CD8-positive, alpha-beta memory T cell (primary cell): ENCODE results near the gene SLC1A7. TPM values are rescaled to one million over a fixed set of nuclear protein-coding genes. Genes with fewer than 3 reads are reported as not detected.

Experiments
- CTCF ChIA-PET: fragments of 350-600 bp; sonication (Branson Sonifier 250); formaldehyde crosslinking; loops from one replicate; lab custom pipeline; 2021; ENCODE audit warnings: antibody characterized with exemption; lab: Charles Lee
- POLR2A ChIA-PET: fragments of 350-600 bp; sonication (Branson Sonifier 250); formaldehyde crosslinking; loops from one replicate; lab custom pipeline; 2021; ENCODE audit warnings: antibody characterized with exemption; lab: Charles Lee
- DNase-seq, 5 donors: peaks; one replicate each; pipeline versions ENCODE4 v3.0.0 to v3.0.0-alpha.2; 2020 to 2022; ENCODE audit warnings: mixed read lengths in 1 of 5
- H3K27ac ChIP-seq: one replicate; pipeline ENCODE4 v1.7.0; 2013; ENCODE audit warnings: low read depth, mild to moderate bottlenecking, low read length, moderate library complexity
- H3K27me3 ChIP-seq: 2 replicates; pipeline ENCODE4 v1.7.0; 2013; ENCODE audit warnings: low read length, mild to moderate bottlenecking; ENCODE audit not compliant: insufficient read depth, poor library complexity, severe bottlenecking
- H3K36me3 ChIP-seq: 2 replicates; pipeline ENCODE4 v1.7.0; 2013; ENCODE audit warnings: mild to moderate bottlenecking, low read length, moderate library complexity; ENCODE audit not compliant: insufficient read depth
- H3K4me1 ChIP-seq: 2 replicates; pipeline ENCODE4 v1.7.0; 2013; ENCODE audit warnings: mild to moderate bottlenecking, low read length, moderate library complexity; ENCODE audit not compliant: insufficient read depth
- H3K4me3 ChIP-seq: 2 replicates; pipeline ENCODE4 v1.7.0; 2013; ENCODE audit warnings: mild to moderate bottlenecking, low read length
- H3K9me3 ChIP-seq: 2 replicates; pipeline ENCODE4 v1.7.0; 2013; ENCODE audit warnings: mild to moderate bottlenecking, low read length
- H3K27ac Mint-ChIP-seq, 8 donors: one replicate each; pipeline ENCODE4 v1.8.0; 2020 to 2021; ENCODE audit warnings: mixed read lengths in 8 of 8, mild to moderate bottlenecking in 6 of 8, inconsistent platforms in 3 of 8, moderate library complexity in 3 of 8
- H3K27me3 Mint-ChIP-seq, 2 donors: one replicate each; pipeline ENCODE4 v1.8.0; 2020 to 2021; ENCODE audit warnings: mixed read lengths in 2 of 2, mild to moderate bottlenecking in 1 of 2, moderate library complexity in 1 of 2
- H3K36me3 Mint-ChIP-seq, 3 donors: one replicate each; pipeline ENCODE4 v1.8.0; 2020 to 2021; ENCODE audit warnings: mixed read lengths in 3 of 3, inconsistent platforms in 1 of 3, mild to moderate bottlenecking in 1 of 3
- H3K4me1 Mint-ChIP-seq, 3 donors: one replicate each; pipeline ENCODE4 v1.8.0; 2020 to 2021; ENCODE audit warnings: mixed read lengths in 3 of 3, inconsistent platforms in 1 of 3, mild to moderate bottlenecking in 1 of 3
- H3K4me3 Mint-ChIP-seq, 7 donors: one replicate each; pipeline ENCODE4 v1.8.0; 2020 to 2021; ENCODE audit warnings: mixed read lengths in 7 of 7, mild to moderate bottlenecking in 6 of 7, moderate library complexity in 4 of 7, inconsistent platforms in 2 of 7
- H3K9me3 Mint-ChIP-seq, 5 donors: one replicate each; pipeline ENCODE4 v1.8.0; 2020 to 2022; ENCODE audit warnings: mixed read lengths in 5 of 5, mild to moderate bottlenecking in 3 of 5, moderate library complexity in 2 of 5, inconsistent platforms in 1 of 5
- polyA plus RNA-seq: library from polyadenylated mRNA; unstranded; fragments of 300-500 nt; fragmentation: Illumina TruSeq; gene quantifications from one replicate; pipeline ENCODE4 v1.2.3, GENCODE V29; 2021
- total RNA-seq, 2 experiments: library from RNA; stranded (reverse); gene quantifications; one replicate each; pipeline ENCODE4 v1.2.3, GENCODE V29; 2021

SLC1A7 gene
- total and polyA plus RNA-seq, 3 experiments from 2014 or later: 0.08 TPM; not detected in 2

GRCh38 chr1:53057127-53057526 lies 85.3 kb downstream of the SLC1A7 start:
- Histone ChIP-seq H3K27me3 (peaks cover 15% of the 10 kb centered on the region), H3K9me3 (no peaks in the 10 kb centered on the region), H3K27ac (no peak overlapping the region), H3K36me3 (no peaks in the 10 kb centered on the region), H3K4me3 (no peak overlapping the region), H3K4me1 (no peaks in the 10 kb centered on the region)
- Mint-ChIP-seq H3K27me3 (peaks cover 4 to 16% of the 10 kb centered on the region in 2 donors), H3K27ac (no peak overlapping the region), H3K4me1 (no peaks in the 10 kb centered on the region), H3K4me3 (no peak overlapping the region), H3K36me3 (peaks cover 11 to 26% (median 23%) of the 10 kb centered on the region in 3 donors), H3K9me3 (no peaks in the 10 kb centered on the region)
- POLR2A ChIA-PET: no interaction called here
- DNase-seq: no peak
- CTCF ChIA-PET: no interaction called here

DNA sequence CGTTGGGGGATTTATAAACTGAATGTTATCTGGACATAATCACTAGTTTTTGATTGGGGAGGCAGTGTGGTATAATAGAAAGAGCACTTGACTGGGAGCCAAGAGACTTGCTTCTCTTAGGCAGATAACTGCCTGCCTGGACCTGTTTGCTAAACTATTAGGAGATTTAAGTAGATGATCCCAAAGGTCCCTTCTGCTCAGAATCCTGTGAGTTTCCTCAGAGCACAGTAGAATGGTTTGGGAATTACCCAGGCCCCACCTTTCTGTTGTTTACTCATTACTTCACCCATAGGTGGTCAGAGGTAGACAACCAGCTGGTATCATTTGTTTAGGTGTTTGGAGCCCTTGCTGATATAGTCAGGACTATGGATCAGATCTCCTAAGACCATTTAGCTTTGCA lies 90.8 kb downstream of the SLC1A7 start:
- Histone ChIP-seq H3K4me3 (no peak overlapping the region), H3K4me1 (no peaks in the 10 kb centered on the region), H3K9me3 (no peaks in the 10 kb centered on the region), H3K27me3 (no peaks in the 10 kb centered on the region), H3K27ac (no peak overlapping the region), H3K36me3 (no peaks in the 10 kb centered on the region)
- DNase-seq: no peak
- H3K9me3 Mint-ChIP-seq: no peaks in the 10 kb centered on the region
- no peak overlapping the region for H3K4me3 Mint-ChIP-seq
- H3K4me1 Mint-ChIP-seq: no peaks in the 10 kb centered on the region
- peak overlapping the region in 1 of 8 donors; percentile 19 for H3K27ac Mint-ChIP-seq
- peaks cover 14 to 74% (median 30%) of the 10 kb centered on the region in 3 donors for H3K36me3 Mint-ChIP-seq
- CTCF ChIA-PET: no interaction called here
- POLR2A ChIA-PET: no interaction called here
- H3K27me3 Mint-ChIP-seq: no peaks in the 10 kb centered on the region

GRCh38 chr1:53050310-53050709 lies 92.1 kb downstream of the SLC1A7 start:
- Histone ChIP-seq H3K36me3 (no peaks in the 10 kb centered on the region), H3K9me3 (no peaks in the 10 kb centered on the region), H3K4me3 (no peak overlapping the region), H3K27ac (no peak overlapping the region), H3K4me1 (no peaks in the 10 kb centered on the region), H3K27me3 (no peaks in the 10 kb centered on the region)
- Mint-ChIP-seq H3K27ac (no peak overlapping the region), H3K27me3 (no peaks in the 10 kb centered on the region), H3K4me1 (peaks cover 0 to 4% (median 0%) of the 10 kb centered on the region in 3 donors), H3K9me3 (no peaks in the 10 kb centered on the region), H3K4me3 (no peak overlapping the region), H3K36me3 (peaks cover 14 to 86% (median 32%) of the 10 kb centered on the region in 3 donors)
- POLR2A ChIA-PET: no interaction called here
- CTCF ChIA-PET: interaction anchor here (1.3 kb wide), 1 partner anchor 8 kb away, joined by 3 read pairs; no protein-coding TSS in a partner anchor
- DNase-seq: no peak

GRCh38 chr1:53049574-53049967 lies 92.9 kb downstream of the SLC1A7 start:
- Histone ChIP-seq H3K4me1 (no peaks in the 10 kb centered on the region), H3K27ac (no peak overlapping the region), H3K9me3 (no peaks in the 10 kb centered on the region), H3K4me3 (no peak overlapping the region), H3K36me3 (no peaks in the 10 kb centered on the region), H3K27me3 (no peaks in the 10 kb centered on the region)
- ChIA-PET CTCF (no interaction called here), POLR2A (no interaction called here)
- H3K9me3 Mint-ChIP-seq: no peaks in the 10 kb centered on the region
- no peak overlapping the region for H3K27ac Mint-ChIP-seq
- no peaks in the 10 kb centered on the region for H3K27me3 Mint-ChIP-seq
- H3K4me1 Mint-ChIP-seq: peaks cover 0 to 4% (median 0%) of the 10 kb centered on the region in 3 donors
- H3K4me3 Mint-ChIP-seq: no peak overlapping the region
- H3K36me3 Mint-ChIP-seq: peaks cover 11 to 88% (median 29%) of the 10 kb centered on the region in 3 donors
- no peak for DNase-seq

GRCh38 chr1:53048960-53049573 lies 93.4 kb downstream of the SLC1A7 start:
- Mint-ChIP-seq H3K36me3 (peaks cover 9 to 86% (median 27%) of the 10 kb centered on the region in 3 donors), H3K4me1 (peaks cover 0 to 4% (median 0%) of the 10 kb centered on the region in 3 donors), H3K27ac (no peak overlapping the region), H3K9me3 (no peaks in the 10 kb centered on the region), H3K27me3 (no peaks in the 10 kb centered on the region), H3K4me3 (no peak overlapping the region)
- CTCF ChIA-PET: no interaction called here
- Histone ChIP-seq H3K27me3 (no peaks in the 10 kb centered on the region), H3K9me3 (no peaks in the 10 kb centered on the region), H3K4me3 (no peak overlapping the region), H3K4me1 (no peaks in the 10 kb centered on the region), H3K27ac (no peak overlapping the region), H3K36me3 (no peaks in the 10 kb centered on the region)
- DNase-seq: no peak
- POLR2A ChIA-PET: no interaction called here

DNA sequence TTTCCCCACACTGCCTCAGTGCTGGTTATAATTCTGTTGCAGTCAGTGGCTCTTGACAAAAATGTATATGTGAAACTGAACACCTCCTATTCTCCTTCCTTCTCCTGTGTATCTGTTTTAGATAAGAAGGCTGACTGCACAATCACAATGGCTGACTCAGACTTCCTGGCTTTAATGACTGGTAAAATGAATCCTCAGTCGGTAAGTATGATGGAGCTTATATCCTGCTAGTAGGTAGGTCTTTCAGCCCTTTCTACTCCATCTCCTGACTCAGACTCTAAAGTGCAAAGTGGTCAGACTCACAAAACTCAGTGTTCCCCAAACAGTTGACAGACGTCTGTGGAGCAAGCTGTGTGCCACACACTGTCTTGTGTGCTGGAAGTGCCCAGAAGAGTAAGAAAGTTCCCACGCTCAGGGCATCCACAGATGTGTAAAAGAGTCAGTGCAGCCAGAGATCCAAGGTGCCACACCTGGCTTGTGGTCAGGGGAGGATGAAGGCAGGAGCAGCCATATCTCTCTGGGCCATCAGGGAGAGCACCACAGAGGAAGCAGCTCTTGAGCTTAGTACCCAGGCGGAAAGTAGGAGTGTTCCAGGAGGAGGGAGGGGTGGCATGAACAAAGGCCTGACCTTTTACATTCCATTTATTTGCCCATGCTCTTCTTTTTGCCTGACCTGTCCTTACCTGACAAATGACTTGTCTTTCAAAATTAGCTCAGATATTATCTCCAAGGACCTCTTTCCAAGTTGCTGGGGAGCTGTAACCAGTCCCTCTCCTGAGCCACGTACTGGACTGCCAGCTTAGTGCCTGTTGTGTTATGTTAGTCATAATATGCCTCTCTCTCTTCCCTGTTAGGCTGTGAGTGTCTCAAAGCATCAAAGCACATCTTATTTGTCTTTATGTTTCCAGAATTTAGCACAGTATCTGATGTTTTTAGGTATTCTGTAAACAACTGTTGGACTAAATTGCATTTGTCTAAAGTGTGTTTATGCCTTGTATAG lies 94.4 kb downstream of the SLC1A7 start:
- Mint-ChIP-seq H3K27ac (peak overlapping the region in 4 of 8 donors; percentile 3 to 92 (median 38)), H3K9me3 (no peaks in the 10 kb centered on the region), H3K27me3 (no peaks in the 10 kb centered on the region), H3K4me1 (peaks cover 0 to 4% (median 0%) of the 10 kb centered on the region in 3 donors), H3K36me3 (peaks cover 3 to 83% (median 21%) of the 10 kb centered on the region in 3 donors), H3K4me3 (no peak overlapping the region)
- Histone ChIP-seq H3K4me3 (no peak overlapping the region), H3K4me1 (no peaks in the 10 kb centered on the region), H3K27ac (peak overlapping the region; percentile 10), H3K9me3 (no peaks in the 10 kb centered on the region), H3K27me3 (no peaks in the 10 kb centered on the region), H3K36me3 (no peaks in the 10 kb centered on the region)
- no peak for DNase-seq
- CTCF ChIA-PET: no interaction called here
- POLR2A ChIA-PET: no interaction called here

DNA sequence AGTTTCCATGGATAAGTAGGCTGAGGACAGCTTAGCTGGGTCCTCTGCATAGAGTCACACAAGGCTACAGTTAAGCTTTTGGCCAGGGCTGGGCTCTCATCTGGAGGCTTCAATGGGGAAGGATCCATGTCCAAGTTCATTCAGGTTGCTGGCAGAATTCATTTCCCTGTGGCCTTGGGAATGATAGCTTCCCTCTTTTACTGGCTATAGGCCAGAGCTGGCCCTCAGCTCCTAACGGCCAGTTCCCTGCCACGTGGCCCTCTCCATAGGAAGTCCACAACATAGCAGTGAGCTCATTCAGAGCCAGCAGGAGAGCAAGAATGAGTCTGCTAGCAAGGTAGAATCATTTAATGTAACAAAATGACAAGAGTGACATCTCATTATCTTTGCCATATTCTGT lies 95.5 kb downstream of the SLC1A7 start:
- Histone ChIP-seq H3K27me3 (no peaks in the 10 kb centered on the region), H3K36me3 (no peaks in the 10 kb centered on the region), H3K4me3 (no peak overlapping the region), H3K4me1 (no peaks in the 10 kb centered on the region), H3K9me3 (no peaks in the 10 kb centered on the region), H3K27ac (no peak overlapping the region)
- CTCF ChIA-PET: no interaction called here
- Mint-ChIP-seq H3K36me3 (peaks cover 3 to 80% (median 13%) of the 10 kb centered on the region in 3 donors), H3K4me1 (peaks cover 2 to 4% (median 4%) of the 10 kb centered on the region in 3 donors), H3K27ac (no peak overlapping the region), H3K27me3 (no peaks in the 10 kb centered on the region), H3K4me3 (no peak overlapping the region), H3K9me3 (no peaks in the 10 kb centered on the region)
- POLR2A ChIA-PET: no interaction called here
- DNase-seq: no peak

DNA sequence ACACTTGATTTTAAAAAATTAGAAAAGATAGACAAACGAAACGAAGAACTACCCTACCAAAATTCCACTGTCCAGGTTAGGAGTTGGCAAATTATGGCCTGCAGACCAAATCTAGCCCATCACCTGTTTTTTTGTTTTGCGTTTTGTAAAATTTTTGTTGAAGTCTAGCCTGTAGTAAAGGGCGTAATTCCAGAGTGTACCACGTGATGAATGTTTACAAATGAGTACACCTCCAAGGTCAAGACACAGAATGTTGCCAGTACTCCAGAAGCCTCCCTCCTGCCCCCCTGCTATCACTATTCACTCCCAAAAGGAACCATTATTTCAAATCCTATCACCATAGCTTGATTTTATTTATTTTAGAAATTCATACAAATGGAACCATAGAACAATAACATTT lies 97.5 kb downstream of the SLC1A7 start:
- no peak for DNase-seq
- ChIA-PET CTCF (no interaction called here), POLR2A (no interaction called here)
- H3K27ac ChIP-seq: no peak overlapping the region
- no peaks in the 10 kb centered on the region for H3K27me3 ChIP-seq
- Mint-ChIP-seq H3K27ac (peak overlapping the region in 1 of 8 donors; percentile 25), H3K9me3 (no peaks in the 10 kb centered on the region), H3K36me3 (peaks cover 0 to 80% (median 15%) of the 10 kb centered on the region in 3 donors), H3K4me1 (peaks cover 2 to 8% (median 4%) of the 10 kb centered on the region in 3 donors), H3K4me3 (no peak overlapping the region), H3K27me3 (no peaks in the 10 kb centered on the region)
- no peak overlapping the region for H3K4me3 ChIP-seq
- no peaks in the 10 kb centered on the region for H3K9me3 ChIP-seq
- no peaks in the 10 kb centered on the region for H3K4me1 ChIP-seq
- H3K36me3 ChIP-seq: peaks cover 4% of the 10 kb centered on the region
